GM12872 (cell line): ENCODE measurements around the gene RAD51B.

Experiments
- CTCF ChIP-seq: IDR thresholded peaks from 3 replicates; pipeline ENCODE4 v1.5.1; 2011; ENCODE audit warnings: low read depth, mild to moderate bottlenecking, low read length, moderate library complexity; ENCODE audit not compliant: insufficient read depth

RAD51B gene

GRCh38 chr14:68208626-68209317 lies 389.2 kb downstream of the RAD51B start:
- TF ChIP-seq CTCF, result no peak

- no peak for TF ChIP-seq CTCF
Measured at GRCh38 chr14:68210729-68211299, 391.2 kb downstream of the RAD51B start.

- no peak for TF ChIP-seq CTCF
Measured at GRCh38 chr14:68211421-68211820, 391.8 kb downstream of the RAD51B start.

GRCh38 chr14:68211886-68212285 lies 392.3 kb downstream of the RAD51B start:
- TF ChIP-seq CTCF, result no peak

GRCh38 chr14:68212361-68212760 lies 392.8 kb downstream of the RAD51B start:
- TF ChIP-seq CTCF, result no peak

- no peak for TF ChIP-seq CTCF
Measured at GRCh38 chr14:68214431-68214830, 394.9 kb downstream of the RAD51B start.

- no peak for TF ChIP-seq CTCF
Measured at GRCh38 chr14:68215629-68216028, 396.1 kb downstream of the RAD51B start.

- no peak for TF ChIP-seq CTCF
Measured at GRCh38 chr14:68216079-68216478, 396.5 kb downstream of the RAD51B start.
